Measurements from ENCODE around the gene MPV17.

DNA sequence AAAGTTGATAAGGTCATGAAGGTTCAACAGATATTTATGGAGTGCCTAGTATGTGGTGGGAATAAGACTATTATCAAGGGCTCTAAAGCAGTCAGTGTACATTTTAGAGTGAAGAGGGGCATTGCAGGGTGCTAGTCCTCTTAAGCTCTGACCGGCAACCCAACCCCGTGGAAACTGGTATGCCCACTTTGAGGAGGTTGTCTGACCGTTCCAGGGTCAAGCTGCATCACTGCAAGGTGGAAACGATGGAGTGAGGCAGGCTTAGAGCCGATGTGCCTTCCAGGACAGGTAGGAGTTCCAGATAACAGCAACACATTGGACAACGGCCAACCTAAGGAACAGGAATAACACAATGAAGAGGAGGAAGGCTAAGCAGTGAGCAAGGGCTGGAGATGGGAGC, 13.2 kb downstream of the MPV17 start:
- TF ChIP-seq POLR2A (IDR thresholded peaks at IDR 0.05; ENCODE audit: low read length) (no peak), GATA1 (IDR thresholded peaks at IDR 0.05; ENCODE audit: low read depth, low read length) (no peak)
